Measurements from ENCODE around the gene CCL1.

CCL1 gene, protein sequence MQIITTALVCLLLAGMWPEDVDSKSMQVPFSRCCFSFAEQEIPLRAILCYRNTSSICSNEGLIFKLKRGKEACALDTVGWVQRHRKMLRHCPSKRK

DNA sequence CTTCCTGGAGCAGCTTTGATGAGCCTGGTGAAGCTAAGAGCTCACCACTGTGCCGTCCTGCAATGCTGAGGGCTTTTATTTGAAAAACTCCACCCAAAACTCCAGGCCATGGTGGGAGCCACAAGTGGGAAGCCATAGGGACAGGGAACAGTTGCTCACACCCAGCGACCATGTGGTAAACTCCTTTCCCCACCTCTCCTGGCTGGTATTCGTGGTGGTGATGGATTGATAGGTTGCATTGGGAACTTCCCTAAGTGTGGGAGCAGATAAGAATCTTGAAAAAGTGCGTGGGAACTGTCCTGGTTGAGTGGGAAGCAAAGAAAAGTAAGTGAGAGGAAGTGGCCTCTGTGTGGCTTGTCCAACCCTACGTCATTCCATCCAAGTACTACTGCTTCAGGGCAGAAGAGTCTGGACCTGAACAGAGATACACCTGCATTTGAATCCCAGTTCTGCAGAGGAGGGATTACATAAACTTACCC is at the start of gene CCL1:
CCL1 (minus strand) TSS at position 51 of the 479 bp plus-strand sequence. CDS start 72 bp downstream, outside the sequence.
- DNase-seq: no peak

DNA sequence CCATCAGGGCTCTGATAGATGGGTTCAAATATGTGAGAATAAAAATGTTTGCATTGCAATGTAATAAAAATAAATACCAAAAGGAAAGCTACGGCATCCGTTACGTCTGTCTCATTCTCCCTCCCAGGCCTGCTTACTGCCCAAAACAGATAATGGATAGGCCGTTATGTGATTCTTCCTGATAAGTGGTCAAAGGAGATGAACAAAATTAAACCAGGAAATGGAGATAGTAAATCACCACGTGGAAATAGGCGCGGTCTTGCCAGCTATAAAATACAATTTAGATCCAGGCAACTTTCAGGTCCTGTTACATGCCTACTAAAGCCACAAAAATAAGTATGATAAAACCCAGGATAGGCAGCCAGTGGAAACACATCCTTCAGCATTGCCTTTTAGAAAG is 49.5 kb upstream of the CCL1 start:
- no peak for DNase-seq

DNA sequence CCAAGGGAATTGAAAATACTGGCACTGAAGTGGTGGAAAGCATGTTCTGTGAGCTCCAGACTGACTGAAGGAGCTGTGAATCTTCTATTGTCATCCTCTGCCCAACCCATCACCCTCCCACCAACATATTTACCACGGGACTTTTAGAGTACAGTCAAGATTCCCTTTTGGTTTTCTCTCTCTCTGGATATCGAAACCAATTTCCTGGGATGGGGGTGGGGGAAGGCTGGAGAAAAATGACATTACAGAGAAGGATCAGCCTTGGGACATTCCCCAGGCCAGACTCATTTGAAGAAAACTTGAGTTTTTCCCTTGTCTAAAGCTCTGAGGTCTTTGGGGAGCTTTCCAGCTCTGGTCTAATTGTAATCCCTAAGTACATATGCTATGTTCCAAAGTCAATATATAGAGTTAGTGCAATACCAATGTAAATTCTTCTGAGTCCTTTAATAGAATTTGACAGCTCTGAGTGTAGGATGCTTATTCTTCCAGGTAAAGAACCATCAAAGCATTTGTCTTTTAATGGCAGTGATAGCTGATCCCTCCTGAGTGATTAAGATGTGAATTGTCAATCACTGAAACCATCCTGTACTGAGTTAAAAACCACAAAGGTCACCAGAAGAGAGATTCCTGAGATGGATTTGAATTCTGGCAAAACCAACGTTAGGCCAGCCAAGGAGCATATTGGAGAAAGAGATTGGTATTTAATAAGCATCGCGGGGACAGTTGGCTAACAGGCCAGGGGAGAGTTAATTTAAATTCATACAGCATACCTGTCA is 48.8 kb upstream of the CCL1 start:
- no peak for DNase-seq

DNA sequence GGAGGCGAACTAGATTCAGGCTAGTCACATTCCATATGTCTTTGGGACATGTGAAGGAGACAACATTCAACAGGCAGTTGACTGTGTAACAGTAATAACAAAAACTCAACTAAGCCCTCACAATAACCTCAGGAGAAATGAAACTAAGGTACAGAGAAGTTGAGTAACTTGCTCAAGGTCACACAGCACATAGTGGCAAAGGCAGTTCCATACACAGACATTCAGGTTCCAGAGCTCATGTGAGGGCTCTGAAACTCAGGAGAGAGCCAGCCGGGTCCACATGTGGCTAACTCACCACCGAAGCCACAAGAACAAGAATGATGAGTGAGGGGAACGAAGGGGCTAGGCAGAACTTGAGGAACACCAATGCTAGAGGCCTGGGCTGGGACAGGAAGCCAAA is 46.3 kb upstream of the CCL1 start:
- no peak for DNase-seq

DNA sequence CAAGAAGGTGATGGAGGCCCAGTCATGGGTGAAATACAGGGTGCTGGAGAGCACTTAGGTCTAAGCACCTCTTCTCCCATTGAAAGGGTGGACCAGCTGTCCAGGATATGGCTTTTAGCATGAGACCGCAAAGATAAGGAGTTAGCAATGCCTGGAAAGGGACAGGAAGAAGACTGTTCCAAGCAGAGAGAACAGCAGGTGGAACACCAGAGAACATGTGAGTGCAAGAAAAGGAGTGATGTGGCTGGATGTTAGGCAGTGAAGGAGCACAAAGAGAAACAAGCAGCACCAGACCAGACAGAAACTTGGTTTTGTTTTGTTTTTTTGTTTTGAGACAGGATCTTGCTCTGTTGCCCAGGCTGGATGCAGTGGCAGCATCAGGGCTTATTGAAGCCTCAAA is 45.4 kb upstream of the CCL1 start:
- DNase-seq: no peak

DNA sequence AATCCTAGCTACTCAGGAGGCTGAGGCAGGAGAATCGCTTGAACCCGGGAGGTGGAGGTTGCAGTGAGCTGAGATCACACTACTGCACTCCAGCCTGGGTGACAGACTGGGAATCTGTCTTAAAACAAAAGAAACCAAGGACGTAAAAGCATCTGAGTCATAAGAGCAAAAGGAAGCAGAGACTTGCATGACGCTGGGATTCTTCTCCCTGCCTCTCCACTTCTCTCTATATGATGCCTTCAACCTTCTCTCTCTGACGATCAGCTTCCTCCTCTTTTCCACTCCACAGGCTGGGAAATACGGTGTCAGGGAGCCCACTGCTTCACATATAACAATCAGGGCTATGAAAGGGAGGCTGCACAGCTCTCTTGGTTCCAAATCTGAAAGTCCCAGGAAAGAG is 43.2 kb upstream of the CCL1 start:
- DNase-seq: no peak

DNA sequence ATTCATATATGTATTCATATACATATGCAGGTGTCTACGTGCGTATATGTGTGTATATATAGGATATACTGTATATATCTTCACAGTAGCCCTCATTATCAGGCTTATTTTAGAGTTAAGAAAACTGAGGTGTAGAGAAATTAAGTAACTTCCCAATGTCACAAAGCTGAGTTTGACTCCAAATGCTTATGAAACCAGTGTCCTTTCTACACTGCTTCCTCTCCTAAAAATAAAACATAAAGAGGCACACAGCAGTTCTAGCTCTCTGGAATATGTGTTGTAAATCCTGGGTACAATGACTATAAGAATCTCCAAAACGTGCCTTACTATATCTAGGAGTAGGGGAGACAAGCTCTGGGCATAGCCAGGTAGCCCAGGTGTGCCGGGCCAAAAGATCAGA is 40.0 kb upstream of the CCL1 start:
- DNase-seq: no peak

DNA sequence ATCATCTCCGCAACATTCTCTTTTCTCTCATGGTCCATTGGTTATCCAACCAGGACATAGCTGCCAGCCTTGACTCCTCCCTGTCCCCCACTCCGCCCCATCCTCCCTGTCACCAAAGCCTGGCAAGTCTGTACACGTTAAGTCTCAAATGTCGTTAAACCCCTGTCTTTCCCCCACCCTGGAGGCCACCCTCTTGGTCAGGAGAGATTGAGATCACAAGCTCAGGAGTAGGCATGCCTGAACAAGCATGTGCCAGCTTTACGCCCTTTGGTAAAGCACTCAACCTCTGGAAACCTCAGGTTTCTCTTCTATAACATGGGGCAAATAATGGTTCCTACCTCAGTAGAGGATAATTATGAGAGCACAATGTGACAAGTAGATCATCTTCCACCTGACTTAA is 38.1 kb upstream of the CCL1 start:
- DNase-seq: no peak

DNA sequence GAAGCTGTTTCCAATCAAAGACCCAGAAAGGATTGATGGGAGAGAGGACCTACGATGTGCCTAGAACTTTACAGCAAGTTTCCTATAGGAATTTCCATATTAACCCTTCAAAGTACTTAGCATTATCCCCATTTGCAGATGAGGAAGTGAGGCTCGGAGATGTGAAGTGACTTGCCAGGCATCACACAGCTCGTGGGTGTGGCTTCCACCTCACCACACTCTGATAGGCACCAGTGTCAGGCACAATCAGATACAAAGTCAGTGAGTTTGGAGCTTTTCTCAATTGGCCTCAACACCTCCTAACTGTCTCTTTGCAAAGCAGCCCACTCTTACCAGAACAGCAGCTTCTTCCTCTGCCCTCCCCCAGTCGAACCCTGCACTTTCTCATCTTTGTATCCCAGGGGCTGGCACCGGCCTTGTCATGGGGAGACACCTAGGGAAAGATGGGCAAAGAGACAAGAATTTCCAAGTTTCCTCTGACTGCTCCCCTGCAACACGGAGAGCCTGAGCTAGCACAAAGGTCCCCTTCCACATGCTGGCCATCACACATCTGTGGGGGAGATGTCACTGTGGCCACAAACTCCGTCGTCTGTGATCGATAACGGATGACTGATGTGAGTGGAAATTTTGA is 37.4 kb upstream of the CCL1 start:
- no peak for DNase-seq

DNA sequence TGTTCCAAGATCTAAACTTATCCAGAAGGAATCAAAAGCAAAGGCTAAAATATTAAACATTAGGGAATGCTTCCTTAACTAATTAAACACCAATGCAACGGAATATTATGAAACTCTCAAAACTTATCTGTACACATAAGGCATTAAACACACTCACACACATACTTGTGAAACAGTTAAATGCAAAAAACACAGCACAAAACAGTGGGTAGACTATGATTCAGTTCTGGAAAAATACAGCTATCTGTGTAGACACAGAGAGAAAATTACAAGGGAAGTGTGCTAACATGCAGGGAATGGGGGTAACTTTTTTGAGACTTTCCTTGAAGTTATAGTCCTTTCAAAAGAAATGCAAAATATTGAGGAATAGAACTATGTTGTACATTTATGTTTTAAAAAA is 36.7 kb upstream of the CCL1 start:
- DNase-seq: no peak

DNA sequence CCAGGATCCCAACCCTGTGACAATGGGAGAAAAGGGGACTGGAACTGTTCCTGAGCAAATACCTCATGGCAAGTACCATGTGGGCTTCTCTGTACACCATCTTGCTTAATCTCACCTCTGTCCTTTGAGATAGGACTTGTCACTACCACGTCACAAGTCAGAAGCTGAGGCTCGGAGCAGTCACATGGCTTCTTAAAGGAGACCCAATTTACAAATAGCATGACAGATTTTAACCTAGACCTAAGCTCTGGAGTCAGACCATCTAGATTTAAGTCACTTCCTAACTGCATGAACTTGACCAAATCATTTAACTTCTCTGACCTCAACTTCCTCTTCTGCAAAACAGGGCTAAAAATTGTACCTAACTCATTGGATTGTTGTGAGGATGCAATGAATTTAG is 36.0 kb upstream of the CCL1 start:
- DNase-seq: no peak

DNA sequence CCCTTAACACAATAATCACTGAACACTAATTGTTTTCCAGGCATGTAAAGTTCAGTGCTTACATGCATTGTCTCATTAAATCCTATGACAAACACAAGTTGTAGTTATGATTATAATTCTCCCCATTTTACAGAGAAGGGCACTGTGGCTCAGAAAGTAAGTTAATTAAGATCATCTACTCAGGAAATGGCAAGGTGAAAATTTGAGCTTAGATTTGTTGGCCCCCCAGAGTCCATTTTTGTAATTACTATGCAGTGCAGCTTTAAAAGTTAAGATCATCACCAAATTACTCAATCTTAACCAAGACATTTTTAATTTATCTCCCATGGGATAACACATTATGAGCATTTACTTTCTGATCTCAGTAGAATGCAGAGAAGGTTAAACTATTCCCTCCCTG is 34.2 kb upstream of the CCL1 start:
- DNase-seq: no peak

DNA sequence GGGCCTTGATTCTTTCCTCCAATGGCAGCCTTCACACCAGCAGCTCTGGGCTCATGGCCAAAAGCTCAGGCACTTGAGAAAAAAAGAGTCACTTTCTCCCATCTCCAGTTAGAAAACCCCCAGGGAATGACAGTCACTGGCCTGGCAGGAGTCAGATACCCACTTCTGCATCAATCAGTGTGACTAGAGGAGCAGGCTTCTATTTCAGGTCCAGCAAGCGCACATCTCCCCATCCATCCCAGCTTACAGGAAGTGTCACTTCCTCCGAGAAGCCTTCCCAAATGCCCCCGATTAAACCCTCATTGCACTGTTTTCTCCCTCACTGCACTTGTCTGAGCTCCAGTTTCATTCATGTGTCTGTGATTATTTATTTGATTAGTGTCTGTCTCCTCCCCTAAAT is 30.4 kb upstream of the CCL1 start:
- DNase-seq: no peak

DNA sequence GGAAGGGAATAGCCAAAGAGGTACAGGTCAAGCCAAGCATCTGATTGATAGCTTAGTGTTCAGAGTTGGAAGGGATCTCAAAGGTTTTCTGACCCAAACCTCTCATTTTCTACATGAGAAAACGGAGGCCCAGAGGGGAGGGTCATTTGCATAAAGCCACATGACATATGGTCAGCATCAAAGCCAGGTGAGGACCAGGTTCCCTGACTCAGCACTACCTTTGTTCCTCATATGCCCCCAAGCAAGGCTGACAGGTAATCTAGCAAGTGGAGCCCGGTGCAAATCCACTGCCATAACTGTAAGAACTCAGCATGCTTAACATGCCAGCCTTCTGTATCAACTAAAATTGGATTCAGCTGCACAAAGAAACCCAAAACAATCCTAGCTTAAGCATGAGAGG is 28.2 kb upstream of the CCL1 start:
- no peak for DNase-seq

DNA sequence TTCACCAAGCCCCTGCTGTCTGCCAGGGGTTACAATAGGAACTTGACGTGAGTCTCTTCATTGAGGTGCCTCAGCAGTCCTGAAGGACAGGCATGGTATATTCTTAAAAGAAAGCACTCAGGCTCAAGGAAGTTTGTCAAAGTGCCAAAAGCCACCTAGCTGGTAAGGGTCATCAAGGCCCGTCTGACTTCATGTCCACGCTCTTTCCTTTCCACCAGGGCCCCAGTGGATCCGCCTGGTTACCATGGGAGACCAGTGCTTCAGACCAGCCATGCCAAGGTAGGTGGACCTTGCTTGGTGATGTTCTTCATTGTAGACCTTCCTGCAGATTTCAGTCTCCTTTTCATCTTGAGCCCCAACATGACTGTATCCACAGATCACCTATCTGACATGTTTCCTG is 27.6 kb upstream of the CCL1 start:
- DNase-seq: no peak

DNA sequence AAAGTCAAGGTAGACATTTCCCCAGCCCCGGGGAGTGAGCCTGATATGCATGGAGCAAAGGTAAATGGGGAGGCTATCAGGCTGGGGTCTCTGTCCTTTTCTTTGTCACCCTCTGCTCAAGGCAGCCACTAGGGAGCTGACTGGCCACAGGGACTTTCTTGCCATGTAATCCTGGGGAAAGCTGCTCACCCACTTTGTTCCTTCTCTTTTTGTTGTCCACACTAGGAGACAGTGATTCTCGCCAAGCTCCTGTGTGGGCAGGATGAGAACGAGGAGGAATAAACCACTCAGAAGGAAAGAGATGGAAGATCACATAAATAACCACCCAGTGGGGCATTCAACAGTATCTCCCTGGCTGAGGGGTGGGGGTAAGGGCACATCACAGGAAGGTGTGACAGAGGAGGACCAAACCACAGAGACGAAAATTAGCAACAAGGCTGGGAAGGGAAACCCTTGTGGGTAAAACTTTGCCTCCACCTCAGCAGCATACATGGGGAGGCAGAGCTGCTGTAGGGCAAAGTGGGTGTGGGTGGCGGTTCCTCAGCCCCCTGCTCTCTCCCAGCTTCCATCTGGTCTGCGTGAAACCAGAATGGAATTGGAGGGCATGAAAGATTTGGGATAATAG is 26.2 kb upstream of the CCL1 start:
- no peak for DNase-seq

DNA sequence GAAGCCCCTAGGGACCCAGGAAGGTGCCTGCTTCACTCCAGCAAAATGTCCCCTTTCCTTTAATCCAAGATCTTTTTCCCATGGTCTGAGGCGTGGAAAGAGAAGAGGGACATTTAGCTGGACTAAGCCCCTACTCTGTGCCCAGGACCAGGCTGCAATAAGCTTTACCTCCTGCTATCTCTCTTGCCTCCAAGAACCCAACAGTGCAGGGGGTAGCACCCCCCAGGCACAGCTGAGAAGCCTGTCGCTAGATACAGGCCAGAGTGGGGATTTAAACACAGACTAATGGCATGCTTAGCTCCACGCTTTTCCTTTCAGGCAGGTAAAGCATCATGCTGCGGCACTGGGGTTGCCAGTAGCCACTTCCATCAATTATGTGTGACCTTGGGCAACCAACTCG is 24.5 kb upstream of the CCL1 start:
- no peak for DNase-seq

DNA sequence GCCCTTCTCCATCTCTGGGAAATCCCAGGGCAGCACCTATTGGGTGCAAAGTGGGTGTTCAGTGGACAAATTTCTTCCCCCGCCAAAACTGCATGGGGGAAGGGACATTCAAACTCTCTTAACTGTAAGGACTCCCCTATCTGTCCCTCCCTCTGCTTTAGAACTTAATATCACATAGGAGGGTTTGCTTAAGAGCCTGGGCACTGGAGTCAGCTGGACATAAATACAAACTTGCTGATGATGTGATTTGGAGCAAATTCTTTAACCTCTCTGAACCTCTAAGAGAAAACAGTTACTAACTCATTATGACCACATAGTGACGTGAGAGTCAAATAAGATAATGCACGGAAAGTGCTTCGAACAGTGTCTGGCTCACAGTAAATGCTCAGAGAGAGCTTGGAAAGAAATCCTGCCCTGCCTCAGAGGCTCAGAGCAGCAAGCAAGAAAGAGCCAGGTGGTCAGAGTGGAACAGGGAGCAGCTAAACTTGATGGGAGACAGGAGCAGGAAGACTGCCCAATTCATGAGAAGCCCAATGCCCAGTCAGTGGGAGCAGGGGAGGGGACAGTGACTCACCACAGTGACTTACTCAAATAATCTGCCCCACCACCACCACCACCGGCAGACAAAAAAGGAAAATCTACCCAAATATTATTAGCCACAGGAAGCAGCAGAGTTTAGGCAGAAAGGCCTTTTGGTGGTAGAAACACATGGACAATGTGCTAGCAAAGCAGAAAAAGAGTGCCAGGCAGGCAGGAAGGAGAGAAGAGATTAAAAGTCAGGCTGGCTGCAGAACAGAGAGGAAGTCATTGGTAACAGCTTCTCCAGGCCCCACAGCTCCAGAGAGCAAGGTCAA is 23.9 kb upstream of the CCL1 start:
- DNase-seq: no peak

DNA sequence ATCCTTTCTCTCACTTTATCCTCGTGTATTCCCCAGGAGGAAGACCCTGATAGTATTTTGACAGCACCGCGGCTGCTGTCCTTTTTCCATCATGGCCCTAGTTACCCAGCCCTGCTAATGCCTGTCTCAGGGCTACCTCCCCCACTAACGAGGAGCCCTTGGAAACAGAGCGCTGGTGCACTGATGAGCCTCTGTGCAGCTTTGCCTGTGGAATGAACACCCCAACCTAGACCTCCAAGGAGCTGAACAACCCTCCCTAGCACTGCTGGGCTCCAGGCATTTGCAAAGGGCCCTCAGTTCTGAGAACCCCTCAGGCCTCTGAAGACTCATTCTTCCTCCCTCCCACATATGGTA is 23.3 kb upstream of the CCL1 start:
- DNase-seq: no peak

DNA sequence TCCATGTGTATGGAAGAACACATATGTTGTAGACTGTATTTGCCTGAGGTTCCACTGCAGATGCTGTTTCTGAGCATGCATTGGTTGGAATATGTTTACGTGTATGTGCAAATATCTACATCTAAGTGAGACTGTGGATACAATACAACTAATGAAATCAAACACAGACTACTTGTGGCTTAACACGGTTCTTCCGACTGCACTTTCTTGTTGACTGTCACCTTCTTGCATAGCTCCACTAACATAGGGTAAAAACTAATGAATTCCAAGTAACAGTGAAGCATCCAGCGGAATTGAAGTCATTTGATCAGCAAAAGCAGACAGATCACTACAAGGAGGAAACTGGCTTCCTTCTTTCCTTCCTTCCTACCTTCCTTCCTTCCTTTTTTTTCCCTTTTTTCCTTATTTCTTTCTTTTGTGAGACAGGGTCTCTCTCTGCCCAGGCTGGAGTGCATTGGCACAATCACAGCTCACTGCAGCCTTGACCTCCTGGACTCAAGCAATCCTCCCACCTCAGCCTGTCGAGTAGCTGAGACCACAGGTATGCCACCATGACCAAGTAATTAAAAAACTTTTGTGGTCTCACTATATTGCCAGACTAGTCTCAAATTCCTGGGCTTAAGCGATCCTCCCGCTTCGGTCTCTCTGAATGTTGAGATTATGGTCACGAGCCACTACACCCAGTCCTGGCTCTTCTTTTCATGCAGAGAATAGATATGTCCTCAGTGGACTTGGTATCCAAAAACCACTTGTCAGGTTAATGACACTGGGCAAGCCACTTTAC is 22.0 kb upstream of the CCL1 start:
- no peak for DNase-seq

DNA sequence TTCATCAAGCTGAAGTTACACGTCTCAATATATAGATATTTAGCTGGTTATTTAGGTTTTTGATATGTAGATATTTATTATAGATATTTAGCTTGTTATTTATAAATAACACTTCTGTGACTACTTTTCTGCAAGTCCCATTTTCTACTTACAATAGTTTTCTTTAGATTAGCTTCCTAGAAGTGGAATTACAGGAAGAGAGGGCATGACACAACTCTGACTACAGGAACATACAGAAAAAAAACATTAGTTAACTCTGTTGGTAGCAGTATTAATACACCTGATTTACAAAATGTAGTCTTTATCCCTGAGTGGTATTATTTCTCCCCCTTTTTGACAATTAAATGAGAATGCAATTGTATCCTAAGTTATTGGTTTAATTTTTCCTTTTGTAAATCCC is 21.2 kb upstream of the CCL1 start:
- no peak for DNase-seq

DNA sequence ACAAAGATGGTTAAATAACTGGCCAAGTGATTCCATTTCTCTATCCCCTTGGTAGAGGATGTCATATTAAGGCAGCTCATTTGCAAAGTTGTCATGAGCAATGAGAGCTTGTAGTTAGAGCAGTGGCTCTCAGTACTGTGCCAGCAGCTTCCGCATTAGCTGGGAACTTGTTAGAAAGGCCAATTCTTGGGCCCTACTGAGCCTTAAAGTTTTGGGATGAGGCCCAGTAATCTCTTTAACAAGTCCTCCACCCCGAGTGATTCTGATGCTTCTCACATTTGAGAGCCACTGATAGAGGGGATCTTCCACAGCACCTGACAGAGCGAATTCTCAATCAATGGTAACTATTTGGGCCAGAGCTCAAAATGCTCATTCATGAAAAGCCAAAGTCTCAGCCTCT is 20.2 kb upstream of the CCL1 start:
- no peak for DNase-seq
